SK-N-SH (cell line): Measurements from ENCODE around the gene BCL11B. TPM values are rescaled to one million over a fixed set of nuclear protein-coding genes. Genes with fewer than 3 reads are reported as not detected.

Source experiments
- CTCF ChIA-PET: fragments of 300-600, 350-600 bp; formaldehyde crosslinking; extraction: SDS; loops from one replicate; lab custom pipeline; 2021; lab: Yijun Ruan, JAX
- POLR2A ChIA-PET: fragments of 350-600 bp; sonication (Branson Sonifier 250); formaldehyde crosslinking; extraction: SDS; loops from one replicate; lab custom pipeline; 2020; ENCODE audit warnings: antibody characterized with exemption, inconsistent platforms; lab: Yijun Ruan, JAX
- DNase-seq: peaks from one replicate; pipeline ENCODE4 v3.0.0; 2012
- H2AFZ ChIP-seq: fragments of 200-600 bp; sonication (generic); 2 replicates; pipeline ENCODE4 v1.8.1; 2016; ENCODE audit warnings: antibody characterized with exemption, mild to moderate bottlenecking, low read depth
- H3F3A ChIP-seq: fragments of 200-600 bp; sonication (generic); replicated peaks from 2 replicates; pipeline ENCODE3; 2016; ENCODE audit warnings: antibody characterized with exemption, mild to moderate bottlenecking; ENCODE audit not compliant: insufficient read depth
- H3K27ac ChIP-seq, 2 experiments: fragments of 200-500 bp in 1 of 2; fragments of 200-600 bp in 1 of 2; sonication (Bioruptor generic) in 1 of 2; sonication (generic), shearing (Covaris generic) in 1 of 2; 2 replicates each; pipeline versions ENCODE4 v1.5.1 to v1.6.1; 2014 to 2016; ENCODE audit warnings: low read depth in 2 of 2, inconsistent platforms in 1 of 2, low read length in 1 of 2, mild to moderate bottlenecking in 1 of 2, mixed read lengths in 1 of 2
- H3K27me3 ChIP-seq: fragments of 200-600 bp; sonication (generic), shearing (Covaris generic); 2 replicates; pipeline ENCODE4 v1.6.1; 2016; ENCODE audit warnings: mixed run types; ENCODE audit not compliant: insufficient read depth
- H3K36me3 ChIP-seq, 2 experiments: fragments of 200-500 bp in 1 of 2; fragments of 200-600 bp in 1 of 2; sonication (Bioruptor generic) in 1 of 2; sonication (generic) in 1 of 2; replicated peaks in 1 of 2; 2 replicates each; pipeline versions ENCODE3 to v1.5.1; 2014 to 2016; ENCODE audit warnings: low read length in 1 of 2, mild to moderate bottlenecking in 1 of 2; ENCODE audit not compliant: insufficient read depth in 2 of 2, control insufficient read depth in 1 of 2
- H3K4me1 ChIP-seq, 2 experiments: fragments of 200-500 bp in 1 of 2; fragments of 200-600 bp in 1 of 2; sonication (Bioruptor generic) in 1 of 2; sonication (generic), shearing (Covaris generic) in 1 of 2; 2 replicates each; pipeline versions ENCODE4 v1.5.1 to v1.6.1; 2014 to 2016; ENCODE audit warnings: low read depth in 1 of 2, low read length in 1 of 2, mixed run types in 1 of 2; ENCODE audit not compliant: insufficient read depth in 2 of 2, control insufficient read depth in 1 of 2
- H3K4me2 ChIP-seq: fragments of 200-600 bp; sonication (generic), shearing (Covaris generic); 2 replicates; pipeline ENCODE4 v1.6.1; 2017; ENCODE audit warnings: mixed run types
- H3K4me3 ChIP-seq, 2 experiments: fragments of 200-500 bp in 1 of 2; fragments of 200-600 bp in 1 of 2; sonication (Bioruptor generic) in 1 of 2; sonication (generic), shearing (Covaris generic) in 1 of 2; 2 replicates each; pipeline versions ENCODE4 v1.5.1 to v1.8.1; 2014 to 2016; ENCODE audit warnings: low read depth in 2 of 2, inconsistent platforms in 1 of 2, low read length in 1 of 2, mild to moderate bottlenecking in 1 of 2, mixed read lengths in 1 of 2, moderate library complexity in 1 of 2
- H3K79me2 ChIP-seq: fragments of 200-600 bp; sonication (generic); 2 replicates; pipeline ENCODE4 v1.8.1; 2017; ENCODE audit warnings: mild to moderate bottlenecking; ENCODE audit not compliant: insufficient read depth
- H3K9ac ChIP-seq: fragments of 200-600 bp; sonication (generic); 2 replicates; pipeline ENCODE4 v1.6.1; 2017; ENCODE audit warnings: mixed run types
- H3K9me2 ChIP-seq: fragments of 200-600 bp; sonication (generic); 2 replicates; pipeline ENCODE4 v1.6.1; 2017; ENCODE audit warnings: mixed run types
- H3K9me3 ChIP-seq: fragments of 200-600 bp; sonication (generic); 2 replicates; pipeline ENCODE4 v1.6.1; 2017; ENCODE audit warnings: mixed run types, mild to moderate bottlenecking, moderate library complexity
- H4K20me1 ChIP-seq: fragments of 200-600 bp; sonication (generic); 2 replicates; pipeline ENCODE4 v1.6.1; 2017; ENCODE audit warnings: mild to moderate bottlenecking, mixed run types; ENCODE audit not compliant: insufficient read depth
- EP300 ChIP-seq, 2 experiments: IDR thresholded peaks; 2 replicates each; pipeline versions ENCODE4 v1.4.0 to v1.6.1; 2012; ENCODE audit warnings: borderline replicate concordance in 1 of 2, low read depth in 1 of 2, low read length in 1 of 2
- FOXJ3 ChIP-seq: sonication (generic); formaldehyde crosslinking; IDR thresholded peaks from 2 replicates; pipeline ENCODE4 v1.5.1; 2020; ENCODE audit warnings: mild to moderate bottlenecking, missing genetic modification reagents
- FOXM1 ChIP-seq: IDR thresholded peaks from 2 replicates; pipeline ENCODE4 v1.4.0; 2012; ENCODE audit warnings: low read depth, mild to moderate bottlenecking
- PBX3 ChIP-seq: IDR thresholded peaks from 2 replicates; pipeline ENCODE4; 2012
- RAD21 ChIP-seq: IDR thresholded peaks from 2 replicates; pipeline ENCODE4 v1.6.1; 2012; ENCODE audit warnings: mild to moderate bottlenecking, low read length
- SMC3 ChIP-seq: IDR thresholded peaks from 2 replicates; pipeline ENCODE4 v1.6.1; 2012; ENCODE audit warnings: low read depth, low read length, improper control_type of control experiment
- USF1 ChIP-seq: IDR thresholded peaks from 2 replicates; pipeline ENCODE4 v1.4.0; 2012; ENCODE audit warnings: low read depth, borderline replicate concordance
- WGBS: methylation state at CpG from one replicate; pipeline ENCODE4 v1.1.6; 2017; ENCODE audit warnings: low lambda C conversion rate; 5-methylcytosine and 5-hydroxymethylcytosine counted together
- polyA plus RNA-seq, 3 experiments: library from polyadenylated mRNA; depleted of rRNA; stranded (reverse); fragments of >200 nt; gene quantifications; 2 replicates each; pipeline ENCODE4 v1.2.3, GENCODE V29; 2012
- TF ChIP-seq, protein P1 (sequence below): IDR thresholded peaks from 2 replicates; pipeline ENCODE4 v1.4.0; 2012; ENCODE audit warnings: low read depth, borderline replicate concordance

The BCL11B gene
- polyA plus RNA-seq, 1 of the 3 experiments (the other 2 are of a cell fraction) = not detected

- no peak for DNase-seq
- no peak overlapping the region for H3K27ac ChIP-seq
- H3K4me2 ChIP-seq = no peak overlapping the region
- H4K20me1 ChIP-seq = no peaks in the 10 kb centered on the region
- TF ChIP-seq PBX3 (no peak), SMC3 (no peak), FOXJ3 (CRISPR knock-in tag) (no peak), USF1 (peak; percentile 75; the same call in 1 of the 2 replicates)
- H3K79me2 ChIP-seq = no peaks in the 10 kb centered on the region
- H3K4me1 ChIP-seq = no peaks in the 10 kb centered on the region
- no peaks in the 10 kb centered on the region for H3F3A ChIP-seq
- H2AFZ ChIP-seq = no peak overlapping the region
- H3K36me3 ChIP-seq = no peaks in the 10 kb centered on the region
- ChIA-PET POLR2A (no interaction called here), CTCF (no interaction called here)
- peaks cover 55% of the 10 kb centered on the region; the same call in 1 of the 2 replicates for H3K27me3 ChIP-seq
- no peaks in the 10 kb centered on the region for H3K9me2 ChIP-seq
- H3K9ac ChIP-seq = no peak overlapping the region
- H3K9me3 ChIP-seq = no peaks in the 10 kb centered on the region
- no peak overlapping the region for H3K4me3 ChIP-seq
- WGBS = 8% methylated on average over 8 of the region's 8 CpGs
Measured at GRCh38 chr14:99137913-99138571, 134.0 kb downstream of the BCL11B start.

DNA sequence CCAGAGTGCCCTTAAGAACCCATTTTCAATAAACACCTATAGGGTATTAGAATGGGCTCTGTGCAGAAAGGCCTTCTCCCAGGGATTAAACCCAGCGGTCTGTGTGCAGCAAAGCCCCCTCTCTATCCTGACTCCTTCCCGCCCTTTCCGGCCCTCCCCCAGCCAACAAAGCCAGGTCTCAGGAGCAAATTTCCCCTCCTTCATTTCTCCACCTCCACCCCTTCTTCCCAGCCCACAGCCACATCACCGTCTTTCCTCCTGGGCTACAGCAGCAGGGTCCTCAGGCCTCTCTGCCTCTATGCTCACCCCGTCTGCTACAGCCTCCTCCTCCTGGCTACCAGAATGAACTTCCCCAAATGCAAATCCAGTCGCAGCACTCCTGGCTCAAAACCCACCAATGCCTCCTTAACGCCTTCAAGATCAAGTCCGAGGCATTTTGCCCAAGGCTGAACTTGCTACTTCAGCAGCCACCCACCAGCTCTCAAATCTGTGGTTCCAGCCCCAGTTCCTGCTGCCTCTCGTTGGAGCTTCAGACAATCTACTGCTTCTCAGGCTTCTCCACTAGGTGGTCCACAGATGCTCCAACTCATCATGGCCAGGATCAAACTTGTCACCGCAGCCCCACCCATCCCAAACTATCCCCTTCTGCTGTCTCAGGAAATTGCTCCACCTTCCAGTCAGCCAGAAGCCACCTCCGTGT, 134.8 kb downstream of the BCL11B start:
- no peaks in the 10 kb centered on the region for H3K36me3 ChIP-seq
- H3K9me3 ChIP-seq = no peaks in the 10 kb centered on the region
- H4K20me1 ChIP-seq = no peaks in the 10 kb centered on the region
- no peaks in the 10 kb centered on the region for H3F3A ChIP-seq
- no peak for DNase-seq
- H3K79me2 ChIP-seq = no peaks in the 10 kb centered on the region
- POLR2A ChIA-PET = no interaction called here
- CTCF ChIA-PET = no interaction called here
- no peak overlapping the region for H3K4me3 ChIP-seq
- peaks cover 62% of the 10 kb centered on the region for H3K27me3 ChIP-seq
- no peak overlapping the region for H3K9ac ChIP-seq
- no peaks in the 10 kb centered on the region for H3K4me1 ChIP-seq
- no peaks in the 10 kb centered on the region for H3K9me2 ChIP-seq
- WGBS = 8% methylated on average over 10 of the region's 11 CpGs
- H2AFZ ChIP-seq = no peak overlapping the region
- TF ChIP-seq, protein P1, sequence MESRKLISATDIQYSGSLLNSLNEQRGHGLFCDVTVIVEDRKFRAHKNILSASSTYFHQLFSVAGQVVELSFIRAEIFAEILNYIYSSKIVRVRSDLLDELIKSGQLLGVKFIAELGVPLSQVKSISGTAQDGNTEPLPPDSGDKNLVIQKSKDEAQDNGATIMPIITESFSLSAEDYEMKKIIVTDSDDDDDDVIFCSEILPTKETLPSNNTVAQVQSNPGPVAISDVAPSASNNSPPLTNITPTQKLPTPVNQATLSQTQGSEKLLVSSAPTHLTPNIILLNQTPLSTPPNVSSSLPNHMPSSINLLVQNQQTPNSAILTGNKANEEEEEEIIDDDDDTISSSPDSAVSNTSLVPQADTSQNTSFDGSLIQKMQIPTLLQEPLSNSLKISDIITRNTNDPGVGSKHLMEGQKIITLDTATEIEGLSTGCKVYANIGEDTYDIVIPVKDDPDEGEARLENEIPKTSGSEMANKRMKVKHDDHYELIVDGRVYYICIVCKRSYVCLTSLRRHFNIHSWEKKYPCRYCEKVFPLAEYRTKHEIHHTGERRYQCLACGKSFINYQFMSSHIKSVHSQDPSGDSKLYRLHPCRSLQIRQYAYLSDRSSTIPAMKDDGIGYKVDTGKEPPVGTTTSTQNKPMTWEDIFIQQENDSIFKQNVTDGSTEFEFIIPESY = no peak
- TF ChIP-seq PBX3 (no peak), EP300 (IDR thresholded peaks at IDR 0.05; ENCODE audit: borderline replicate concordance in 1 of 2, low read depth in 1 of 2, low read length in 1 of 2) (no peak), RAD21 (no peak), FOXM1 (no peak), USF1 (no peak)
- H3K4me2 ChIP-seq = no peak overlapping the region
- no peak overlapping the region for H3K27ac ChIP-seq
